GM21717 (cell line): ENCODE data around the gene FRMD8.
"Not testable (repeated sequence)": the region's sequence is repeated elsewhere in the genome, so short reads cannot be mapped to it uniquely, and the experiment has no call there.

ENCODE experiments used
- ATAC-seq: cut with Tn5 transposase; IDR thresholded peaks from one replicate; pipeline ENCODE4 v1.9.1; 2021; ENCODE audit warnings: mild to moderate bottlenecking, moderate library complexity; ENCODE audit not compliant: unreplicated experiment

Gene FRMD8

DNA sequence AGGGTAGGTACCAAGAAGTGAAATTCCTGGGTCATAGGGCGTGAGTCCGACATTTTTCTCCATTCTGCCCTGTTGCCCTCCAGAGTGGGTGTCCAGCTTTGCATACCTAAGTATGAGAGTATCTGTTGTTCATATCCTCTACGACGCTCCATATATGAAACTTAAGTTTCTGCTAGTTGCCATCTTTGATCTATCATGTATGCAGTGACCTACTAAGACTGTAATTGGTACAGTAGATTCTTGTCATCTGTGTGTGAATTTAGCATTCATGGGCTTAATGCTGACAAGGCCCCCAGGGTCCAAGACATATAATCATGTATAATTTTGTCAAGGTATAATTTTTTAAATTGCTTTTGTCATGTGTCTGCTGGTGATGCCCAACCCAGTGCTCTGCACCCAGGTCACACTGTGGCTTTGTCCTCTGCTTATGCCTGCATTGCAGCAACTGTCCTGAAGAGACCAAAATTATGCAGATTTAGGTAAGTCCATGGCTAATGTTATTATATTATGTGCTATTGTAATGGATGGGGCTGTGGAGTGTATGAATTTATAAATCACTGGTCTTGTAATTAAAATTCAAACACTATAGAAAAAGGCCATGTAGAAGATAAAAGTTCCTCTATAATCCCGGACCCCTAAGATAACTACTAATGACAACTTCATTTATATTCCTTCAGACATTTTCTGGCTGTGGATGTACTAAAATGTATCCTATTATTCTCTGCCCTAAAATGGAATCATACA is 48.4 kb downstream of the FRMD8 start:
- no peak for ATAC-seq

- ATAC-seq, result no peak
These were observed 49.0 kb downstream of the FRMD8 start for GRCh38 chr11:65435411-65435931.

GRCh38 chr11:65435981-65436411 is 49.6 kb downstream of the FRMD8 start:
- no peak for ATAC-seq

DNA sequence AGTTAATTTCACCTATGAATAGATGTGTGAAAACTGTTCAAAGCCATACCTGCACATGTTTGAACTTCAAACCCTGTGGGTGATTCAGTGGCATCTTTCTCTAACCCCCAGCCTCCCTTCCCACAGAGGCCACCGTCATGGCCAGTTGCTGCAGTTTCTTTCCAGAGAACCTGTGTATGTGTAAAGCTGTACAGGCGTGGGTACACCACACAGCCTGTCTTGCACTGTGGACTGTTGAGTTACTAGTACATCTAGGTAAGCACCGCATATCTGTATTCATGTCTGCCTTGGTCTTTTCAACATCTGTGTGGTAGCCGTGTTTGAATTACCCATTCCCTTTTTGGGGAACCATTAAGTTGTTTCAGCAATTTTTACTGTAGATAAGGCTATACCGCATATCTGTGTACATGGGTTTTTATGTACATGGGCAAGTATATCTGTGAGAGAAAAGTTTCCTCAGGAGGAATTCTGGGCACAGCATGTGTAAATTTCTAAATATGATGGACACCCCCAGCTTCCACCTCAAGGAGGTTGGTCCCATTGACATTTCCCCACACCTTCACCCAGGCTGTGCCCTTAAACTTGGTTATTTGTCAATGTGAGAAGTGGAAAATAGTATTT is 50.1 kb downstream of the FRMD8 start:
- ATAC-seq, result no peak

- ATAC-seq, result no peak
These were observed 51.2 kb downstream of the FRMD8 start for GRCh38 chr11:65437436-65438227.

GRCh38 chr11:65438257-65439151 is 52.1 kb downstream of the FRMD8 start:
- ATAC-seq, result no peak

- no peak for ATAC-seq
These were observed 53.1 kb downstream of the FRMD8 start for GRCh38 chr11:65439331-65440181.

DNA sequence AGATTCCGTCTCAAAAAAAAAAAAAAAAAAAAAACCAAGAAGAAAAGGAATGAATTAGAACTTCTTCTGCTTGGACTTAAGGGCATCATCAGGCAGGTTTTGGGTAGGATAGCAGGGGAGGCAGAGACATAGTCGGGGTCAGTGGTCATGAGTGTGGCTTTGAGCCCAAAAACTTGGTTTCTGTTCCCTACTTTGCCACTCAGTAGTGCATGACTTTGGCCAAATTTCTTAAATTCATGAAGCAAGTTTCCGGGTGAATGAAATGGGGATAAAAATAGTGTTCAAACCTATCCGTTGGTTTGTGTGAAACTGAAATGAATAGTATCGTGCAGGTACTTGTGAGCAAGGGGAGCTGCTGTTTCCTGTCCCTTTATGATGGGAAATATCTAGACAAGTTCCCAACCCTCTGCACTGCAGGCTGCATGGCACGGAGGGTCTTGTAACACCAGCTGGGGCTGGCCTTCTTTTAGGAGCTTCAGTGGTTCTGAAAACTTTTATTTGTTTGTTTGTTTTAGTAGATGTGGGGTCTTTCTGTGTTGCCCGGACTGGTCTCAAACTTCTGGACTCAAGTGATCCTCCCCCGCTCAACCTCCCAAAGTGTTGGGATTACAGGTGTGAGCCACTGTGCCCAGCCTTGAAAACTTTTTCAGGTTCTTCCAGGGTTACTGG is 54.5 kb downstream of the FRMD8 start:
- no peak for ATAC-seq

- no peak for ATAC-seq
These were observed 56.5 kb downstream of the FRMD8 start for GRCh38 chr11:65442842-65443331.

GRCh38 chr11:65444314-65445051 is 58.0 kb downstream of the FRMD8 start:
- no peak for ATAC-seq

GRCh38 chr11:65445101-65445603 is 58.7 kb downstream of the FRMD8 start:
- no peak for ATAC-seq

GRCh38 chr11:65445604-65446445 is 59.4 kb downstream of the FRMD8 start:
- no peak for ATAC-seq

DNA sequence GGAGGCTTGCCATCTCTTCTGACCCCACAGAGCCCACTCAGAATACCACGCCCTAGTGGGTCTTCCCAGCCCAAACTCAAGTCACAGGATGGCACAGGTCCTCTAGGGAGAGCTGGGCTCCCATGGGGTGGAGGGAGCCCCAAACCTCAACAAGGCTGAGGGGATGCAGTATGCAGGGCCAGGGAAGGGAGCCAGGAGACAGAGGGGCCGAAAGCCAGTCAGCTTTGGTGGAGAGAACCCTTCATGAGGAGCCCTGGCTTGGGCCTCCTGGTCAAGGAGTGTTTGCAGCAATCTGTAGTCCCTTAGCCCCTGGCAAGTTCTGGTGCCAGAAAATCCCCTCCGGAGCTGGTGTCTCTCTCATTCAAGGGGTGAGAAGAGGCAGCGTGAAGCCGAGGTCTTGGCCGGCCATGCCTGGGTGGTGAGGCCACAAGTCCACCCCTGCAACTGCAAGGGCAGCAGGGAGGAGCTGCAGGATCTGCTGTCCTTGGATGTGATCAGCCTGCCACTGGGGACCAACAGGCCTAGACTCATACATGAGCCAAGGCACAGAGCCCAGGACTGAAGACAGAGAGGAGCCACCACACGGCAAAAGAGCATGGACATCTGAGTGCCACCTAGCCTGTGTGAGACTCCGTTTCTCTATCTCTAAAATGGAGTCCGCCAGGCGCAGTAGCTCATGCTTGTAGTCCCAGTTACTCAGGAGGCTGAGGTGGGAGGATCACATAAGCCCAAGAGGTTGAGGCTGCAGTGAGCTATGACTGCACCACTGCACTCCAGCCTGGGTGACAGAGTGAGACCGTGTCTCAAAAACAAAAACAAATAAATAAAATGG is 60.2 kb downstream of the FRMD8 start:
- ATAC-seq, result no peak

DNA sequence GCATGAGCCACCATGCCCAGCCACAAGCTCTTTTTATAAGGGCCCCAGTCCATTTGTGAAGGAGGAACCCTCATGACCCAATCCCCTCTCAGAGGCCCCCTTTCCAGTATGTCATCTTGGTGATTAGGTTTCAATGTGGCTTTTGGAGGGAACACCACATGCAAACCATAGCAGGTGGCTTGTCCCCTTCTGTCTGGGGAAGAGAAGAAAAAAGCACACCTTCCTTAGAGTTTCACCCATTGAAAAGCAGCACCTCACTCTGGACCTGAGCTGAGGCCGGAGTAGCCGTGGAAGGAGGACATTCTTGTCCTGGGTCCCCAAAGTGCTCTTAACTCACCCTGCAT is 61.6 kb downstream of the FRMD8 start:
- ATAC-seq, result no peak

GRCh38 chr11:65448418-65449105 is 62.1 kb downstream of the FRMD8 start:
- ATAC-seq, result no peak

GRCh38 chr11:65451301-65451700 is 64.9 kb downstream of the FRMD8 start:
- ATAC-seq, result not testable (repeated sequence)
